Gastroesophageal sphincter (tissue), 4 donors: ENCODE results near the gene MYL6. TPM values are rescaled to one million over a fixed set of nuclear protein-coding genes. Genes with fewer than 3 reads are reported as not detected.
A peak's percentile ranks its signal among the peaks of the same experiment; 100 is the strongest.

ENCODE experiments used
- ATAC-seq: fragments of 150-250 bp; one replicate; pipeline ENCODE4 v1.9.1; 2016; ENCODE audit warnings: mild to moderate bottlenecking, moderate library complexity
- H3K27ac ChIP-seq, 4 donors: fragments of 200-600 bp; sonication (generic) in 3 of 4; 1 replicate in 3 of 4; 2 replicates in 1 of 4; pipeline ENCODE4 v1.5.1; 2016 to 2019
- H3K27me3 ChIP-seq: fragments of 200-600 bp; sonication (generic); one replicate; pipeline ENCODE4 v1.5.1; 2019
- H3K36me3 ChIP-seq, 2 donors: fragments of 200-600 bp; sonication (generic); one replicate each; pipeline ENCODE4 v1.5.1; 2019; ENCODE audit warnings: control low read depth in 1 of 2
- H3K4me1 ChIP-seq, 3 donors: fragments of 200-600 bp; sonication (generic); 1 replicate in 2 of 3; 2 replicates in 1 of 3; pipeline ENCODE4 v1.5.1; 2016 to 2019; ENCODE audit warnings: control low read depth in 2 of 3
- H3K4me3 ChIP-seq, 2 donors: fragments of 200-600 bp; sonication (generic); one replicate each; pipeline ENCODE4 v1.5.1; 2019; ENCODE audit warnings: mild to moderate bottlenecking in 1 of 2, moderate library complexity in 1 of 2
- H3K9me3 ChIP-seq, 3 donors: fragments of 200-600 bp; sonication (generic); one replicate each; pipeline ENCODE4 v1.5.1; 2017 to 2019; ENCODE audit warnings: control low read depth in 2 of 3
- EP300 ChIP-seq: sonication (generic); formaldehyde crosslinking; IDR thresholded peaks from one replicate; pipeline ENCODE4 v1.6.1; 2017; ENCODE audit warnings: antibody characterized with exemption, mild to moderate bottlenecking
- POLR2A ChIP-seq, 2 donors: fragments of 450-650 bp; IDR thresholded peaks; one replicate each; pipeline ENCODE4 v1.6.1; 2017; ENCODE audit warnings: antibody characterized with exemption in 2 of 2, mild to moderate bottlenecking in 2 of 2, moderate library complexity in 1 of 2
- POLR2AphosphoS5 ChIP-seq: sonication (generic); formaldehyde crosslinking; IDR thresholded peaks from one replicate; pipeline ENCODE4 v1.6.1; 2017; ENCODE audit warnings: antibody characterized with exemption
- WGBS, 2 donors: methylation state at CpG; one replicate each; pipeline ENCODE4 v1.1.5; 2018; ENCODE audit warnings: low coverage in 1 of 2; 5-methylcytosine and 5-hydroxymethylcytosine counted together
- total RNA-seq, 4 donors: library from RNA; depleted of rRNA; stranded (reverse); fragments of >200 nt; gene quantifications; one replicate each; pipeline ENCODE4 v1.1.0, GENCODE V29; 2016
- TF ChIP-seq, protein P1 (sequence below), 4 experiments: fragments of 200-600 bp in 2 of 4; fragments of 450-650 bp in 2 of 4; sonication (generic) in 1 of 4; IDR thresholded peaks; one replicate each; pipeline ENCODE4 v1.5.1; 2017 to 2019; ENCODE audit warnings: antibody characterized with exemption in 4 of 4, mild to moderate bottlenecking in 2 of 4, moderate library complexity in 2 of 4

The MYL6 gene
- total RNA-seq, 4 donors from 2014 or later = 5,300 to 6,545 (median 5,874) TPM

DNA sequence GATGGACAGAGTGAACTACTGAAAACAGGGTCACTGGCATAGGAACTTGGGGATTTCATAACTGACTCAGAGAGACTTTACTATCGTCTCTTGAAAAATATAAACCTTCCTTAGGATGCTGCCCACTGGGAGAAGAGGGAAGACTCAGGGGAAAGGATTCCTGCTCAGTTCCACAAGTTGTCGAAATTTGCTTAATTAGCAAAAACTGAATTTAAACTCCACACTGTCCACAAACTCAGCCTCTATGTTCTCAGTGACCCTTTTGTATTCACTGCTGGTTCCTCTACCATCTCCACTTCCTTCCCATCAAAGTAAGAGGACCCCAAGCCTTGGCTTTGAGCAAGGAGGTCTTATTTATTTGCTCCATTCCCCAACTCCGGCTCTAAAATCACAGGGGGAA, 12.9 kb upstream of the MYL6 start:
- no peak overlapping the region for H3K4me3 ChIP-seq
- H3K27me3 ChIP-seq = no peaks in the 10 kb centered on the region
- peak overlapping the region in 3 of 4 donors; percentile 42 to 57 (median 51) for H3K27ac ChIP-seq
- WGBS, 2 donors = 53 to 65% methylated on average over 2 of the region's 3 CpGs
- no peak for ATAC-seq
- no peaks in the 10 kb centered on the region for H3K9me3 ChIP-seq
- peaks cover 0 to 49% (median 0%) of the 10 kb centered on the region in 3 donors for H3K4me1 ChIP-seq
- peaks cover 0 to 53% of the 10 kb centered on the region in 2 donors for H3K36me3 ChIP-seq
- no peak for TF ChIP-seq POLR2A (IDR thresholded peaks at IDR 0.05)

DNA sequence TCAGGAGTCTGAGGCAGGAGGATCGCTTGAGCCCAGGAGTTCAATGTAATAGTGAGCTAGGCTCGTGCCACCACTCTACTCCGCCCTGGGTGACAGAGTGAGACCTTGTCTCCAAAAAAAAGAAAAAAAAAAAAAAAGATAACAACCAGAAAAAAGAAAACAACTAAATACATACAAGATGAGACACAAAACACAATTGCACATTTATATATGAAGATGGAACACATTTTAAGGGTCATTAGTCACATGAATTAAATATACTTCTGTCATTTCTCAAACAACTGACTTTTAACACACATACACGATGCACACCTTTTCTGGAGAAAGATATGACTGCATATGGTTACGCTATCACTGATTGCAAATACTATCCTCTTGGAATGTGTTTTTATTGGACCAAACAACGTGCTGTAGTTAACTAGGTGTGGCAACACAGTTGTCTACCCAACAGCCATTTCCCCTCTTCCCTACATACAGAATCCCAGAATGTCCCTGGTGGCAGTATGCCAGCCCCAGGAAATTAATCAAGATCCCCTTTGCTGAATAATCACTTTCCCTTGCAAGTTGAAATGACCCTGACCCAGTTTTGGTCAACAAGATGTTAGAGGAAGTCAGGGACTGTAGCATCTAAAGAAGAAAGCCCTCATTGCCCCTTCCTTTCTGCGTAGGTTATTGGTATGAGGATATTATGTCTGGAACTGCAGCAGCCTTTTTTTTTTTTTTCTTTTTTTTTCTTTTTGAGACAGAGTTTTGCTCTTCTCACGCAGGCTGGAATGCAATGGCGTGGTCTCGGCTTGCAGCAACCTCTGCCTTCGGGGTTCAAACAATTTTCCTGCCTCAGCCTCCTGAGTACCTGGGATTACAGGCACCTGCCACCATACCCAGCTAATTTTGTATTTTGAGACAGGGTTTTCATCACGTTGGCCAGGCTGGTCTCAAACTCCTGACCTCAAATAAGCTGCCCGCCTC, 11.4 kb upstream of the MYL6 start:
- H3K36me3 ChIP-seq = peaks cover 0 to 38% of the 10 kb centered on the region in 2 donors
- no peaks in the 10 kb centered on the region for H3K9me3 ChIP-seq
- ATAC-seq = peak; percentile 34
- H3K4me3 ChIP-seq = no peak overlapping the region
- TF ChIP-seq POLR2AphosphoS5 (peak; percentile 36), EP300 (no peak), POLR2A (IDR thresholded peaks at IDR 0.05) (no peak)
- TF ChIP-seq, protein P1, sequence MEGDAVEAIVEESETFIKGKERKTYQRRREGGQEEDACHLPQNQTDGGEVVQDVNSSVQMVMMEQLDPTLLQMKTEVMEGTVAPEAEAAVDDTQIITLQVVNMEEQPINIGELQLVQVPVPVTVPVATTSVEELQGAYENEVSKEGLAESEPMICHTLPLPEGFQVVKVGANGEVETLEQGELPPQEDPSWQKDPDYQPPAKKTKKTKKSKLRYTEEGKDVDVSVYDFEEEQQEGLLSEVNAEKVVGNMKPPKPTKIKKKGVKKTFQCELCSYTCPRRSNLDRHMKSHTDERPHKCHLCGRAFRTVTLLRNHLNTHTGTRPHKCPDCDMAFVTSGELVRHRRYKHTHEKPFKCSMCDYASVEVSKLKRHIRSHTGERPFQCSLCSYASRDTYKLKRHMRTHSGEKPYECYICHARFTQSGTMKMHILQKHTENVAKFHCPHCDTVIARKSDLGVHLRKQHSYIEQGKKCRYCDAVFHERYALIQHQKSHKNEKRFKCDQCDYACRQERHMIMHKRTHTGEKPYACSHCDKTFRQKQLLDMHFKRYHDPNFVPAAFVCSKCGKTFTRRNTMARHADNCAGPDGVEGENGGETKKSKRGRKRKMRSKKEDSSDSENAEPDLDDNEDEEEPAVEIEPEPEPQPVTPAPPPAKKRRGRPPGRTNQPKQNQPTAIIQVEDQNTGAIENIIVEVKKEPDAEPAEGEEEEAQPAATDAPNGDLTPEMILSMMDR (IDR thresholded peaks at IDR 0.05) = no peak
- WGBS, 2 donors = 26 to 42% methylated on average over 5 to 10 of the region's 13 CpGs
- no peaks in the 10 kb centered on the region for H3K27me3 ChIP-seq
- H3K27ac ChIP-seq = peak overlapping the region in 3 of 4 donors; percentile 51 to 58 (median 52)
- H3K4me1 ChIP-seq = peaks cover 3 to 64% (median 6%) of the 10 kb centered on the region in 3 donors

DNA sequence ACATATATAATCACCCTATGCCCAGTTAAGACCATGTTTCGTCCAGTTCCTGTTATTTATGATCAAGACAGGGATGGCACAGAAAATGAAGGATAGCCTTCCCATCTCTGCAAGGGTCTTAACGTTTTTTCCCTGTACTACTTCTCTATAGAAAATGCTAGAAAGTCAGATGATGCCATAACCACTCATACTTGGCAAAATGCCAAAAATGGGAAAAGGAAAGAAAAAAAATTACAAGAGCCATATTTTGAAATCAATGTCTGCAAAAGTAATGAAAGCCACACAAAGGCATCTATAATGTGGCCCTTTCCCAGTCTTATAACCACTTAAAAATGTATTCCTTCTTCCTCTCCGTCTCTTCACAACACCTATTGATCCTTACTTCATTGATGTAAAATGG, 7.6 kb upstream of the MYL6 start:
- no peak overlapping the region for H3K4me3 ChIP-seq
- WGBS, 2 donors = 58 to 59% methylated on average over 3 of the region's 3 CpGs
- TF ChIP-seq POLR2AphosphoS5 (no peak), EP300 (no peak), POLR2A (IDR thresholded peaks at IDR 0.05) (no peak)
- TF ChIP-seq, protein P1 (IDR thresholded peaks at IDR 0.05) = no peak
- no peaks in the 10 kb centered on the region for H3K36me3 ChIP-seq
- no peak for ATAC-seq
- H3K9me3 ChIP-seq = no peaks in the 10 kb centered on the region
- peaks cover 3 to 49% (median 13%) of the 10 kb centered on the region in 3 donors for H3K4me1 ChIP-seq
- no peak overlapping the region for H3K27ac ChIP-seq
- no peaks in the 10 kb centered on the region for H3K27me3 ChIP-seq

DNA sequence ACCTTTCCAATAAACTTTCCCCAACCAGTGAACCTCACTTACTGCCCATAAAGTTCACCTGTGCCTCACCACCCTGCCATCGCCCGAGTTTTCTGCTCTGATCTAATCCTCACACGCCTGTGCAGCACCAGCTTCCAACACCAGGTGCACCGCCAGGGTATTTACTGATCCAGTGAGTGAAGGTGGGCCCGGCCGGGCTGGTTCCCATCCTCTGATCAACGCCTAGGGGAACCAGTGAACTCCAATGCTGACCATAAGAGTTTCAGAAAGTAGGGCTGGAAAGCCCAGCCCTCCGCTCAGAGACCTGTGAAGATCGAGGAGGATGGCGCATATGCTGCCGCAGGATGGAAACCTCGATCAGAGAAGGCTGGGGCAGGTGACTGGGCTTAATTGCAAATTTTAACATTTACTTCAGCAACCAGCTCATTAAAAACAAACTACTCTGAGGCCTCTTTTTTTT, 6.5 kb upstream of the MYL6 start:
- H3K4me3 ChIP-seq = peak overlapping the region; percentile 60 to 85
- ATAC-seq = no peak
- TF ChIP-seq POLR2AphosphoS5 (no peak), POLR2A (IDR thresholded peaks at IDR 0.05) (no peak), EP300 (no peak)
- TF ChIP-seq, protein P1 (IDR thresholded peaks at IDR 0.05) = peak in 2 of 4 experiments; percentile 34 to 54
- H3K36me3 ChIP-seq = no peaks in the 10 kb centered on the region
- WGBS, 2 donors = 7 to 12% methylated on average over 2 to 11 of the region's 12 CpGs
- H3K27me3 ChIP-seq = no peaks in the 10 kb centered on the region
- H3K9me3 ChIP-seq = no peaks in the 10 kb centered on the region
- H3K4me1 ChIP-seq = peaks cover 3 to 48% (median 13%) of the 10 kb centered on the region in 3 donors
- peak overlapping the region; percentile 85 to 92 (median 90) for H3K27ac ChIP-seq

DNA sequence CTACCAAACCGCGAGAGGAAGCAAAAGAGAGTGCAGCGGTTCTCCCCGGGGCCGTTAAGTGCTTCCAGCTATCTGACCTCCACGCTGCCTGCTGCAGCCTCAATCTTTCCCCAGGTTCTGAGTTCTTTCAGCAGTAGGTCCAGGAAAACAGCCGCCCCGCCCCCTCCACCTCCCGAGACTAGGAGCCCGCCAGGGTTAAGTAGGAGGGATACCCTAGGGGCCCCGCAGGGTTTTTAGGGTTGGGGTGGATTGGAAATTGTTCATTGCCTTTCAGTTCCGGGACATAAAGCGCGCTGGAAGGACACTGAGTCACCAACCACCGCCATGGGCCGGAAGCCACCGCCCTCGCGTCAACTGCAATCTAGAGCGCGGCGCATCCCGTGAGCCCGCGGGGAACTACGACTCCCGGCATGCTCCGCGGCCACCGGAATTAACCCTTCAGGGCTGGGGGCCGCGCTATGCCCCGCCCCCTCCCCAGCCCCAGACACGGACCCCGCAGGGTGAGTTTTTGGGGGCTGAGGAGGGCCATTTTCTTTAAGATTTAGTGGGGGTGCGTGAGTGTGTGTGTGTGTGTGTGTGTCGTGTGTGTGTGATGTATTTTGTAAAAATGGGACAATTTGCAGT, 5.9 kb upstream of the MYL6 start, which contains the start of gene MYL6B:
Gene MYL6B, plus strand, starts transcription at position 456 of the 624 bp plus-strand sequence. CDS start 1,332 bp downstream, outside the sequence.
- Histone ChIP-seq H3K9me3 (no peaks in the 10 kb centered on the region), H3K27me3 (no peaks in the 10 kb centered on the region), H3K27ac (peak within 1 kb of the TSS; percentile 85 to 92 (median 90)), H3K4me1 (peaks cover 3 to 48% (median 13%) of the 10 kb centered on the region in 3 donors), H3K4me3 (peak within 1 kb of the TSS; percentile 60 to 85), H3K36me3 (no peaks in the 10 kb centered on the region)
- WGBS, 2 donors = 0% methylated on average over 10 to 13 of the region's 37 CpGs
- ATAC-seq = peak; percentile 97
- TF ChIP-seq POLR2A (IDR thresholded peaks at IDR 0.05) = peak in 1 of 2 donors; percentile 39
- TF ChIP-seq, protein P1 (IDR thresholded peaks at IDR 0.05) = no peak
- no peak for TF ChIP-seq EP300
- TF ChIP-seq POLR2AphosphoS5 = peak; percentile 84
